BLaER1 (cell line): ENCODE measurements around the gene HSPG2.
"Not testable (repeated sequence)": the region's sequence is repeated elsewhere in the genome, so short reads cannot be mapped to it uniquely, and the experiment has no call there.

Source experiments
- H3K27ac ChIP-seq: shearing (Covaris generic); formaldehyde crosslinking; 2 replicates; pipeline ENCODE4 v1.8.1; 2022
- H3K27me3 ChIP-seq: shearing (Covaris generic); formaldehyde crosslinking; 2 replicates; pipeline ENCODE4 v1.8.1; 2022
- H3K36me3 ChIP-seq: shearing (Covaris generic); formaldehyde crosslinking; 2 replicates; pipeline ENCODE4 v1.8.1; 2022
- H3K4me1 ChIP-seq: shearing (Covaris generic); formaldehyde crosslinking; 2 replicates; pipeline ENCODE4 v1.8.1; 2022
- H3K4me2 ChIP-seq: shearing (Covaris generic); formaldehyde crosslinking; 2 replicates; pipeline ENCODE4 v1.8.1; 2022
- H3K4me3 ChIP-seq: shearing (Covaris generic); formaldehyde crosslinking; 2 replicates; pipeline ENCODE4 v1.8.1; 2022
- H3K9ac ChIP-seq: shearing (Covaris generic); formaldehyde crosslinking; 2 replicates; pipeline ENCODE4 v1.8.1; 2022
- H3K9me3 ChIP-seq: shearing (Covaris generic); formaldehyde crosslinking; 2 replicates; pipeline ENCODE4 v1.8.1; 2022
- H4K20me1 ChIP-seq: shearing (Covaris generic); formaldehyde crosslinking; 2 replicates; pipeline ENCODE4 v1.8.1; 2022
- Cebpa-rat ChIP-seq: shearing (Covaris generic); IDR thresholded peaks from 2 replicates; pipeline ENCODE4 v1.8.1; 2022

HSPG2 gene

GRCh38 chr1:21922090-21923013 lies 14.8 kb downstream of the HSPG2 start:
- Histone ChIP-seq H3K9ac (0 out of 2 replicates have a peak overlapping the region, but pooled peaks have one; percentile 19), H3K4me1 (peaks cover 78% of the 10 kb centered on the region), H3K4me2 (peak overlapping the region; percentile 33), H3K36me3 (no peaks in the 10 kb centered on the region; the same call in 1 of the 2 replicates), H3K27ac (0 out of 2 replicates have a peak overlapping the region, but pooled peaks have one; percentile 12), H3K4me3 (no peak overlapping the region), H4K20me1 (no peaks in the 10 kb centered on the region), H3K27me3 (no peaks in the 10 kb centered on the region), H3K9me3 (no peaks in the 10 kb centered on the region)
- no peak for TF ChIP-seq Cebpa-rat

DNA sequence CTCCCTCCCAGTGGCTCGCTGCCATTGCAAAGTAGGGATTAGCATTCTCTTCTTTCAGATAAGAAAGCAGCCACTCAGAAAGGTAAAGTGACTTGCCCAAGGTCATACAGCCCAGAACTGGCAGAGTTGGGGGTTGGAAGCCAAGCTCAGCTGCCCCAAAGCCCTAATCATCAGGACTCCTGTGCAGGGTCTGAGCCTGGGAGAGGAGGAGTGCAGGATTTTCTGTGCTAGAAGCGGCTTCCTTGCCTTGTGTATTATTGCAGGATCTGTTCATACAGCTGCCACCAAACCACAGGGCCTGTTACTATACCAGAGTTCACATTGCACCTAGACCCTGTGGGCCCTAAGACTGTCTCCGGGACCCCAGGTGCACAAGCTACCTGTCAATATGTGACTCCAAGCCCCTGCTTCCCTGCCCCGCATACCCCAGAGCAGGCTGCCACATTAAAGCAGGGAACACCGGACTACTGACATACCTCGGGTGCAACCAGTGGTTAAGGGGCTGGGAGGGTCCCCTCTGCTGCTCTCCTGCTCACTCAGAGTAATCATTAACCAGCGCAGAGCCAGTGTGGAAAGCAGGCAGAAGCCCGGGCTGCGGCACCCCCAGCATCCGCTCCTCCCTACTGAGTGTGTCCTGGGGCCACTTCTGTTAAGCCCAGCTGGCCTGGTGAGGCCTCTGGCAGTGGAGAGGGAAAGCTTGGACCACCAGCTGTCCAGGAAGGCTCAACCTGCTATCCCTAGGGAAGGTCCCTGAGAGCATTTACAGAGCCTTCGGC lies 15.8 kb downstream of the HSPG2 start:
- Histone ChIP-seq H4K20me1 (no peaks in the 10 kb centered on the region), H3K27ac (0 out of 2 replicates have a peak overlapping the region, but pooled peaks have one; percentile 30), H3K9ac (no peak overlapping the region), H3K9me3 (no peaks in the 10 kb centered on the region), H3K4me2 (peak overlapping the region; percentile 14; the same call in 1 of the 2 replicates), H3K4me1 (peaks cover 68% of the 10 kb centered on the region), H3K4me3 (no peak overlapping the region), H3K36me3 (no peaks in the 10 kb centered on the region; the same call in 1 of the 2 replicates), H3K27me3 (no peaks in the 10 kb centered on the region)
- no peak for TF ChIP-seq Cebpa-rat

GRCh38 chr1:21919520-21919919 lies 17.6 kb downstream of the HSPG2 start:
- peaks cover 60% of the 10 kb centered on the region for H3K4me1 ChIP-seq
- TF ChIP-seq Cebpa-rat = no peak
- H3K4me3 ChIP-seq = no peak overlapping the region
- no peaks in the 10 kb centered on the region for H3K27me3 ChIP-seq
- H3K9me3 ChIP-seq = no peaks in the 10 kb centered on the region
- H3K9ac ChIP-seq = no peak overlapping the region
- H4K20me1 ChIP-seq = no peaks in the 10 kb centered on the region
- H3K36me3 ChIP-seq = no peaks in the 10 kb centered on the region; the same call in 1 of the 2 replicates
- no peak overlapping the region for H3K27ac ChIP-seq
- H3K4me2 ChIP-seq = no peak overlapping the region

- not testable (repeated sequence) for H3K36me3 ChIP-seq, H3K27me3 ChIP-seq, H3K9me3 ChIP-seq, H3K4me2 ChIP-seq, H3K4me3 ChIP-seq, H3K27ac ChIP-seq, H4K20me1 ChIP-seq, H3K9ac ChIP-seq
- peaks cover 60% of the 10 kb centered on the region for H3K4me1 ChIP-seq
These were observed 19.9 kb downstream of the HSPG2 start for GRCh38 chr1:21917239-21917631.

GRCh38 chr1:21916447-21917238 lies 20.5 kb downstream of the HSPG2 start:
- H3K27me3 ChIP-seq = no peaks in the 10 kb centered on the region
- H3K4me3 ChIP-seq = no peak overlapping the region
- no peaks in the 10 kb centered on the region for H4K20me1 ChIP-seq
- H3K36me3 ChIP-seq = no peaks in the 10 kb centered on the region; the same call in 1 of the 2 replicates
- no peaks in the 10 kb centered on the region for H3K9me3 ChIP-seq
- no peak overlapping the region for H3K27ac ChIP-seq
- H3K4me1 ChIP-seq = peaks cover 60% of the 10 kb centered on the region
- H3K9ac ChIP-seq = no peak overlapping the region
- H3K4me2 ChIP-seq = no peak overlapping the region
- no peak for TF ChIP-seq Cebpa-rat

DNA sequence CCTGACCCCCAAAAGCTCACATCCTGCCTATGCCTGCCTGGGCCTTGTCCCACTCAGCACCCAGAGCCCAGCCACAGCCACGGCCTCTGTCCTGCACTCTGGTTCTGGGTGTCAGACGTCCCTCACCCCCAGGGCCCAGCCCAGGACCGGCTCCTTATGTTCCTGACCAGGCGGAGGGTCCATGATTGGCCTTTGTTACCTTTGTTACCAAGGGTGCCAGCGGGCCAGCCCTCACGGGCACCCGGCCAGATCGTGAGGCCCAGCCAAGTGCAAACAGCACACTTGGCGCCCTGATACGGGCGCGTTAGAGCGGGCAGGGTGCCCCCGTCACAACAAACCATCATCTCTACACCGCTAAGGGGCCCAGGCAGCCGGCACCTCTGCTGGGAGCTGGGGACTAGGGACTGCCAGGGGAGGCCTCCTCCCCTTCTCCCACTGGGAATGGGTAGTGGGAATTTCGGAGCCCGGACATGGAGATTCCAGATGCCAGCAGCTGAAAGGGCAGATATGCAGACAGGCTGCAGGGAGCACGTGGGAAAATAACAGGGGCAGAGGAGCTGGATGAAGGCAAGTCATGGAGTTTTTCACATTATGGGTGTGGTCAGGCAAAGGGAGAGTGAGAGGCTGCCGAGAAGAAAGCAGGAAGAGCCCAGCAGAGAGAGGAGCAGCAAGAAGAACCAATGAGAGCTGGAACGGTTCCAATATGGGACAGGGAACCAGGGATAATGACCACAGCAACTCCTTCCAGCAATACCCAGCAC lies 22.1 kb downstream of the HSPG2 start:
- peak overlapping the region; percentile 65 for H3K4me2 ChIP-seq
- no peak for TF ChIP-seq Cebpa-rat

DNA sequence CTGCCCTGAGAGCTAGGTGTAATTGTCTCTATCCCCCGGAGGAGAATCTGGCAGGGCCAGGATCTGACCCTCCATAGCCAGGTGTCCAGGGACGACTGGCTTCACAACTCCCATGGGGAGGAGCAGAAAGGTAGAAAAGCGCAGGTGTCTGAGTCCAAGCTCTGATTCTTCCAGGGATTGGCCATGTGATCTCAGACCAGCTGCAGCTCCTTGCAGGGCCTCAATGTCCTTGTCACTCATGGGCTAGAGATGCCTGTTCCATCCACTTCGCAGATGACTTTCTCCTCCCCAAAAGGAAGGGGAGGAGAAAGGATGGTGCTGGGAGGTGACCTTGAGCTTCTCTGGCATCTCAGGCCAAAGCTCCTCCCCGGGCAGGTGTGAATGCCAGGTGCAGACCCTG lies 22.7 kb downstream of the HSPG2 start:
- Histone ChIP-seq H3K9ac (peak overlapping the region; percentile 35; the same call in 1 of the 2 replicates), H3K4me1 (peaks cover 61% of the 10 kb centered on the region), H3K4me3 (no peak overlapping the region), H3K4me2 (peak overlapping the region; percentile 65), H3K27ac (peak overlapping the region; percentile 66), H3K9me3 (no peaks in the 10 kb centered on the region), H4K20me1 (no peaks in the 10 kb centered on the region), H3K27me3 (no peaks in the 10 kb centered on the region), H3K36me3 (no peaks in the 10 kb centered on the region)
- TF ChIP-seq Cebpa-rat = no peak

More for the DNA sequence above, 22.1 kb downstream of the HSPG2 start:
- H3K4me3 ChIP-seq = no peak overlapping the region
- H4K20me1 ChIP-seq = no peaks in the 10 kb centered on the region
- no peaks in the 10 kb centered on the region for H3K27me3 ChIP-seq
- 0 out of 2 replicates have a peak overlapping the region, but pooled peaks have one; percentile 35 for H3K9ac ChIP-seq
- peaks cover 60% of the 10 kb centered on the region for H3K4me1 ChIP-seq
- H3K27ac ChIP-seq = peak overlapping the region; percentile 66
- H3K9me3 ChIP-seq = no peaks in the 10 kb centered on the region
- no peaks in the 10 kb centered on the region for H3K36me3 ChIP-seq

DNA sequence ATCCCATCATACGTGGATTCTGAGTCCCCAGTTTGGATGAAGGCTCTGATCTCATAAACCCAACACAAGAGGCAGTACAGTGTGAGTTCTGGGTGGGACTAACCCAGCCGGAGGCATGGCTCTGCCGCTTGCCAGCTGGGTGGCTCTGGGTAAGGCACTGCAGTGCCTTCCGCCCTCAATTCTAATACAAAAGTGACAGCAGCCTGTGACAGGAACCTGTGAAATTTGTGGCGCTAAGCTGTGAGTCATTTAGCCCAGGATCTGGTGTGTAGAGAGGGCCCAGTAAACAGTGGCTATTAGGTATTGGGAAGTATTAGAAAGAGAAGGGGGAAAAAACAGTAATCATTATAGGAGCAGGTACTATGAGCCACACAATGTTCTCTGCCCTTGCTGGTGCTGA lies 23.3 kb downstream of the HSPG2 start:
- Histone ChIP-seq H3K27me3 (no peaks in the 10 kb centered on the region), H3K4me3 (no peak overlapping the region), H3K27ac (peak overlapping the region; percentile 66), H3K4me2 (peak overlapping the region; percentile 65), H3K36me3 (no peaks in the 10 kb centered on the region), H4K20me1 (no peaks in the 10 kb centered on the region), H3K4me1 (peaks cover 67% of the 10 kb centered on the region), H3K9me3 (no peaks in the 10 kb centered on the region), H3K9ac (peak overlapping the region; percentile 35; the same call in 1 of the 2 replicates)
- no peak for TF ChIP-seq Cebpa-rat
